Fibroblast of pulmonary artery (primary cell): ENCODE data around the gene PNRC1.
A peak's percentile ranks its signal among the peaks of the same experiment; 100 is the strongest.
"Not testable (repeated sequence)": the region's sequence is repeated elsewhere in the genome, so short reads cannot be mapped to it uniquely, and the experiment has no call there.

ENCODE experiments used
- DNase-seq: peaks from one replicate; pipeline ENCODE4 v3.0.0-alpha.2; 2010; ENCODE audit warnings: low read depth
- H3K4me3 ChIP-seq: replicated peaks from 2 replicates; pipeline ENCODE4 v1.5.1; 2011; ENCODE audit warnings: low read depth, mild to moderate bottlenecking, control low read depth, low read length, moderate library complexity
- CTCF ChIP-seq: IDR thresholded peaks from 2 replicates; pipeline ENCODE4 v1.5.1; 2011; ENCODE audit warnings: mild to moderate bottlenecking, control low read depth, low read length, inconsistent platforms; ENCODE audit errors: missing control alignments

The PNRC1 gene

GRCh38 chr6:89080281-89081128 is at the start of gene PNRC1:
Gene PNRC1, plus strand, starts transcription at chr6:89080751. Its CDS starts 144 bp downstream, at chr6:89080895.
- DNase-seq, result peak; percentile 100
- no peak for TF ChIP-seq CTCF
- H3K4me3 ChIP-seq, result peak within 1 kb of the TSS; percentile 63

- peak; percentile 22 for TF ChIP-seq CTCF
- H3K4me3 ChIP-seq, result no peak overlapping the region
- DNase-seq, result peak; percentile 40
Observed at GRCh38 chr6:89032599-89032998, 48.0 kb upstream of the PNRC1 start.

GRCh38 chr6:89033461-89033860 is 47.1 kb upstream of the PNRC1 start:
- H3K4me3 ChIP-seq, result no peak overlapping the region
- no peak for TF ChIP-seq CTCF
- no peak for DNase-seq

- DNase-seq, H3K4me3 ChIP-seq: not testable (repeated sequence)
Observed at GRCh38 chr6:89034116-89034515, 46.4 kb upstream of the PNRC1 start.

- no peak for TF ChIP-seq CTCF
- peak overlapping the region; percentile 36 for H3K4me3 ChIP-seq
- peak; percentile 97 for DNase-seq
Observed at GRCh38 chr6:89034586-89035251, 45.8 kb upstream of the PNRC1 start.

- TF ChIP-seq CTCF, result no peak
- peak overlapping the region; percentile 36 for H3K4me3 ChIP-seq
- DNase-seq, result peak; percentile 100
Observed at GRCh38 chr6:89035252-89036101, 45.1 kb upstream of the PNRC1 start.
